ENCODE measurements around the gene MPPED1.

Gene MPPED1

DNA sequence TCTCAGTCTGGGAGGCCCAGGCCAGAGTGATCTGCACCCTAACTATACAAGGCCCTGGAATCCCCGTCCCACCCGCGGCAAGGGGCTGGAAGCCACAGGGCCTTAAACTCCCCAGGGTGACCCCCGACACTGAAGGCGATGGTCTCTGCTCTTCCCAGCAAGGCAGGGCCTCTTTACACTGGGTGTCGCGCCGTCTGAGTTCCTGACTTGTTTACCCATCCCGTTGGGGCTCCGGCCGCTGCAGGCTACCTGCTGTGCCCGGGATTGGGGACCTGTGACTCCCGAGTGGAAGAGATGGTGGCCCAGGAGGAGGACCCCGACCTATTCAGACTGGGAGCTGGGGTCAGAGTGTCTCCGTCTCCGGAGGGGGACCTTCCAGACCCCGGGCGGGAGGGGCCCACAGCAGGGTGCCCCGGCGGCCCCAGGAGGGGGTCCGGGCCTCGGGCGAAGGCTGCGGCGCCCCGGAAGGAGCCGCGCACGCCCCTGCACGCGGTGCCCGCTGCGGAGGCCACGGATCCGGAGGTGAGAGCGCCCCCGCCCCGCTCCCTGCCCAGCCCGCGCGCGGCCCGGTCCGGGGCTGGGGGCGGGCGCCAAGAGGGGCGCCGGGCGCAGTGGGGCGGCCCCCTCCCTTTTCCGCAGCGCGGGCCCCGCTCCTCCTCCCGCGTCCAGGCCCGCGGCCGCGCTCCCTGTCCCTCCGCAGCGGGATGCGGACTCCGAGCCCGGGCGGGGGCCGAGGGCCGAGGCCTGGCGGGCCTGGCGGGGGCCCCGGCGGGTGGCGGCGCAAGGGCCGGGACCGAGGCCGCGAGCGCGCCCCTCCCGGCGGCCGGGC lies 560 bp upstream of the MPPED1 start:
- peak; percentile 39 for DNase-seq (ENCODE audit: low spot score)

- DNase-seq (ENCODE audit: low spot score): no peak
Measured at GRCh38 chr22:43412808-43413795, 1.3 kb downstream of the MPPED1 start.

DNA sequence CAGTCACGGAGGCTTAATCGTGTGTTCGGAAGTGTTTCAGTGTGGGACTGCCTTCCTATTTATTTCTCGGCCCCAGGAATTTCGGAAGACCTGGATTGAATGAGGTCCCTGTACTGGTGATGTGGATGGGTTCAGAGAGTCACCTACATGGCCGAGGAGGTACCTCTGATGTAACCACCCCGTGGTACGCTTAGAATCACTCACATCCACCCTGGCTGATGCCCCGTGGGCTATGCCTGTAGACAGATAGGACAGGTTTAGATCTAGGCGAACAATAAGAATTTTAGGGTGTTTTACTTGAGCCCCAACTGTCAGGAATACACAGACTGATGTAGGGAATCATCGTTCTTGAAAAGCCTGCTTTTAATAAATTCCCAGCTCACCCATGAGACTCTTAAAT lies 2.0 kb downstream of the MPPED1 start:
- DNase-seq (ENCODE audit: low spot score): no peak

- DNase-seq (ENCODE audit: low spot score): no peak
Measured at GRCh38 chr22:43415681-43416080, 3.9 kb downstream of the MPPED1 start.

- no peak for DNase-seq (ENCODE audit: low spot score)
Measured at GRCh38 chr22:43417555-43417954, 5.7 kb downstream of the MPPED1 start.

DNA sequence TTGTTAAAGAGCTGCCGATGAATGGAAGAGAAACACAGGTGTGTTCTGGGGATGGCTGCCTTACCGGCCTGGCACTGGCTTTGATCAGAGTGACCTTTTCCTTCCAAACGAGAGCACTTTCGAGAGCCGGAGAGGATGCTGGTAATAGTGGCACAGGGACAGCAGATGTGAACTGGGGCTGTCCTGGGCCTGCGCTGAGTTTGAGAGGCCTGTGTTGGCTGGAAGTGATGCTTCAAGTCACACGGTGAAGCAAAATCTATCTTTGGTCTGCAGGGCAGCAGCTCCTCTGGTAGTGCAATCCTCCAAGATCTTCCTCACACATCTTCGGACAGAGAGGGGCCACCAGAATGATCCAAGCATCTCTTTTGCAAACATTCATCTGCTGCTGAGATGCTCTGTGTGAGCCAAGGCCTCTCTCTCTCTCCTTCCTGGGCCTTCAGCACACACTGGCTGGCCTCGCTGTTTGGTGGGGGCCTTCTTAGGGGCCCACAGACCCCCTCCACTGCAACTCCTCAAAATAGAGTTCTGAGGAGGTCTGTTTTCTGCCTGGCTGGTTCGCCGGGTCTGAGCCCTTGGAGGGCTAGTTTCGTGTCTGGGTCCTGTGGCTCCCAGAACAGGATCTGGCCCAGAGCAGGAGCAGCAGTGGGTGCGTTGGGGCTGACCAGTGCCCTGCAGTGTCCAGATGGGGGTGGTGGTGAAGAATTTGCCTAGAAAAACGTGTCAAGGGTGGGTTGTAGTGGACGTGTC lies 6.4 kb downstream of the MPPED1 start:
- no peak for DNase-seq (ENCODE audit: low spot score)

- DNase-seq (ENCODE audit: low spot score): no peak
Measured at GRCh38 chr22:43419371-43420080, 7.7 kb downstream of the MPPED1 start.

- no peak for DNase-seq (ENCODE audit: low spot score)
Measured at GRCh38 chr22:43421046-43421665, 9.3 kb downstream of the MPPED1 start.

GRCh38 chr22:43421914-43422615 lies 10.3 kb downstream of the MPPED1 start:
- DNase-seq (ENCODE audit: low spot score): no peak

- no peak for DNase-seq (ENCODE audit: low spot score)
Measured at GRCh38 chr22:43423046-43423445, 11.2 kb downstream of the MPPED1 start.

DNA sequence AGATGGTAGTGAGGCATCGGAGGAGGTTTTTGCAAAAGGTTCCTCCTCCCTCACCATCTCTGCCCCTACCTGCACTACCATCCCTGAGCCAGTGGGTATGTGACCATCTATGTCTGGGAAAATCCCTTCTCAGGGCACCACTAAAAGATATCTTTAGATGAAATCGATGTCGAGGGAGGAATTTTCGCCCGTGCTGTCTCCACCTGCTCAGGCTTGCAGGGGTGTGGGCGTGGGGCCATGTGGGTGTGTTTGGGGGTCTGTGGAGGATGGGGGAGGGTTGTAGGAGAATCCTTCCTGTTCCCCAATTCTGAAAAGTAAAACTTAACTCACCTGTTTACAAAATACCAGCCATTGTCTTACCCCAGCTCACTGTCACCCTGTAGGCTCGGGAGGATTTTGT lies 12.4 kb downstream of the MPPED1 start:
- DNase-seq (ENCODE audit: low spot score): no peak

DNA sequence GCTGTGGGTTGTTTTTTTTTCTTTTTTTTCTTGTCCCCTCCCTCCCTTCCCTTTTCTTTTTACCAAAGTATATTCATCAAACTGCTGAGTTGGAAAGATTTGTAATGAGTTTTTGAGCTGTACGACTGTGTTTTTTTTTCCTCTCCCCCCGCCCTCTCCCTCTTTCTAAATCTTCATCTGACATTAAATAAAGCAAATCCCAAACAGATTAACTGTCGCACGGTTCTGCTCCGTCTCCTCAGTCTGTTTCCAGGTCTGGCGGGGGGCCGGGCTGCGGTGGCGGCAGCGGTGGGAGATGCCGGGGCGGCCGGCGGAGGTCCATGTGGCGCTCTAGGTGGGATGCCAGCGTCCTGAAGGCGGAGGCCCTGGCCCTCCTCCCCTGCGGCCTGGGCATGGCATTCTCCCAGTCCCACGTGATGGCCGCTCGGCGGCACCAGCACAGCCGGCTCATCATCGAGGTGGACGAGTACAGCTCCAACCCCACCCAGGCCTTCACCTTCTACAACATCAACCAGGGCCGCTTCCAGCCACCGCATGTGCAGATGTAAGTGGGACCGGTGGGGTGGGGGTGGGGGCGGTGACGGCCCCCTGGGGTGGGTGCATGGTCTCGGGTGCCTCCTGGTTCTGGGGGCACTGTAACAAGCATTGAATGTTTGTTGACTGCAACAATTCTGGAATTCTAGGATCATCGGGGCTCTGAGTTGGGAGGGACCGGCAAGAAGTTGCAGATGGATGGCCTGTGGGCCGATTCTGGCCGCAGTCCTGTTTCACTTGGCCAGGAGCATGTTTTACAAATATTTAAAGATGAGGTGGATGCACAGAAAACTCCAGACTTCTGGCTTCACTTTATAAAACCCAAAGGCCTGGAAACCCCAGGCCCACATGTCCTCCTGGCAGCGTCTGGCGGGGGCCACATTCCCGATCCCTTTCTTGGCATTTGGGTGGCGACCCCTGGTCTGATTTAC lies 13.1 kb downstream of the MPPED1 start:
- DNase-seq (ENCODE audit: low spot score): no peak

DNA sequence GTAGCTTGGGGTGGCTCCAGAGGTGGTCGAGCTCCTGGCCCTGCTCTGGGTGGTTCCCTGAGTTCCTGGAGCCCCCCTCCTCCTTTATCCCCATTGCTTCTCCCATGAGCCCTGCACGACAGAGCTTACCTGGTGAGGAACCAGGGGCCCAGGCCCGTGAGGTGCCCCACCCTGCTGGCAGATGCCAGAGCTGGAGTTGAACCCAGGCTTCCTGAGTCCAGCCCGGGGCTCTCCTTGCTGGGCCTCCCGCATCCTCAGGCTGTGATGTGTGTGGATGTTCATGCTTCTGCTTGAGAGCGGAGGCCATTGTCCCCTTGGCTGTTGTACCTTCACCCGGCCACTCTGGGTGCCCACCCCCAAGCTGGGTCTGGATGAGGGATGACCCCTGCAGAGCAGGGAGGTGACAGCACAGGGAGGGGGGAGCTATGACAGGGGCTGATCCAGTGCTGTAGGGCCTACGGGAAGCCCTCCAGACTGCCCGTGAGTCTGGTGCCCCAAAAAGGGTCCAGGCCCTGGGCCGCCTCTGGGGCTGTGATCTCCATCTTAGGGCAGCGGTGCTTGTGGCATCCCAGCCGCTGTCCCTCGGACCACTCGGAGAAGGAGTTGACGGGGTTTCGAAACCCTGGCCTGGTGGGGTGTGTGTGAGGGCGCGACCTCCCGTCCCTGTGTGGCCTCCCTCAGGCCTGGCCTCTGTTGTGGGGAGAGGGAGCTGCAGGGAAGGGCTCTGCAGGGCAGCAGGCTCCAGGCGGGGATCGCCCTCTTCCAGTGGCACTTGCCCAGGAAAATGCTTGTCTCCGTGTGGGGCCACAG lies 14.4 kb downstream of the MPPED1 start:
- no peak for DNase-seq (ENCODE audit: low spot score)

DNA sequence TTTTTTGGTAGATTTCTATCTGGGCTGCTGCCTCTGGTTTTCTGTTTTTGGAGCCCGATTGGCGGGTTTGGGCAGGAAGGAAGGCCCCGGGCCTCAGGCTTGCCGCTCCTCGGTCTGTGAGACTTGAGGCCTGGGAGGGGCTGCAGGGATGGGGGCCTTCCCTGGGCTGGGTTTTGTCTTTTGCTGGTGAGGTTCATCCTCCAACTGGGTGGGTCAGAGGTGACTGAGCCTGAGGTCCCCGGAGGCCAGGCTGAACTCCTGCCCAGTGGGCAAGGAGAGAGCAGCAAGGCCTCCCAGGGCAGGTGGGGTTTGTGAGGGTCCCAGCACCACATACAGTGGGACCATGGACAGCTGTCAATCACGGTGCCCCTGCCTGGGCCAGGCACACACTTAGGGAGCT lies 15.0 kb downstream of the MPPED1 start:
- no peak for DNase-seq (ENCODE audit: low spot score)

DNA sequence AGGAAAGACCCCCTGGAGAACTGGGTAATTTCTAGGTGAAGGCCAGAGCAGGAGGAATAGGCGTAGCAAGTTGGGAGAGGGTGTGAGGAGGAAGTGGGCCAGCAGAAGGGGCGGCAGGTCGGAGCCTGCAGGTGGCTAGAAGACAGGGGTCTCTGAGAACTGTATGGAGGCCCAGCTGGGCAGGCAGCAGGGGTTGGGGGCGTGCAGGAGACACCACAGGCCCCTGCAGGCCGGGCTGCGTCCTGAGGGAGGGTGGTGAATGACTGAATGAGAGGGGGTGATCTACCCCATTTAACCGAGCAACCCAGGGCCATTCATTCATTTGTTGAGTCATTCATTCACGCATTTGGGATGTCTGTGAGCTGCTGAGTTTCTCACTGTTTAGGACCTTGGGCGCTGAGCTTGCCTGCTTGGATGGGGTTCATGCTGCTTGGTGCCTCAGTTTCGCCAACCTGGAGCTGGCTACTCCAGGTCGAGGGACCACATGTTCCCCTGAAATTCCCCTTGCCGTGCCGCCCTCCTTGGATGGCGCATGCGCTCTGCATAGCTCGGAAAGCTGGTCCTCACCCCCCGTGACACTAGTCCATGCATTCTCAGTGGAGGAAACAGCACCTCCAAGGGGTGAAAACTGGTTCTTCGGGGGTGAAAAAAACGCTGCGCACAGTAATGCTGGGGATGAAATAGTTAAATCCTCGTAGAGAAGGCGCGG lies 15.6 kb downstream of the MPPED1 start:
- peak; percentile 43 for DNase-seq (ENCODE audit: low spot score)

GRCh38 chr22:43428005-43428485 lies 16.2 kb downstream of the MPPED1 start:
- no peak for DNase-seq (ENCODE audit: low spot score)

GRCh38 chr22:43428521-43428920 lies 16.7 kb downstream of the MPPED1 start:
- DNase-seq (ENCODE audit: low spot score): no peak

DNA sequence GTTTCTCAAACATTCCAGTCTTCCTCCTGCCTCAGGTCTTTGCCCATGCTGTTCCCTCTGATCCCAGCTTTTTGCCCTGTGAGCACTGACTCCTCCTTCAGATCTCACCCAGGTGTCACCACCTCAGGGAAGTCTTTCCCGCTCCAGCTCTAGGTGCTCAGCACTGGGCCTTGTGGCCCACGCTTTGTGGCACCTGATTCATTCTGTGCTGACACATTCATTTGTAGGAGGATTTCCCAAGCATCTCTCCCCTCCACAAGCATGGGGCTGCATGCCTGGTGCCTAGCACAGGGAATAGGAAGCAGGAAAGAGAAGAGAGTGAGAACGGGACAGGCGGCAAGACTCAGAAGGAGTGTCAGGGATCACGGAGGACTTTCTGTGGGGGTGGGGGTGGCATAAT lies 17.6 kb downstream of the MPPED1 start:
- DNase-seq (ENCODE audit: low spot score): no peak
